Duodenal mucosa (tissue), 2 donors: ENCODE results near the gene CD84.
"Not testable (repeated sequence)": the region's sequence is repeated elsewhere in the genome, so short reads cannot be mapped to it uniquely, and the experiment has no call there.

Experiments
- H3K27ac ChIP-seq: one replicate; pipeline ENCODE4 v1.7.0; 2013; ENCODE audit warnings: low read depth, low read length
- H3K27me3 ChIP-seq, 2 donors: one replicate each; pipeline ENCODE4 v1.7.0; 2013; ENCODE audit warnings: low read length in 2 of 2, control low read depth in 1 of 2; ENCODE audit not compliant: insufficient read depth in 2 of 2, control insufficient read depth in 1 of 2
- H3K36me3 ChIP-seq, 2 donors: one replicate each; pipeline ENCODE4 v1.7.0; 2013; ENCODE audit warnings: low read length in 2 of 2, control low read depth in 1 of 2; ENCODE audit not compliant: insufficient read depth in 2 of 2, control insufficient read depth in 1 of 2
- H3K4me1 ChIP-seq, 2 donors: one replicate each; pipeline ENCODE4 v1.7.0; 2013; ENCODE audit warnings: low read length in 2 of 2, control low read depth in 1 of 2; ENCODE audit not compliant: insufficient read depth in 2 of 2, control insufficient read depth in 1 of 2
- H3K4me3 ChIP-seq, 2 donors: one replicate each; pipeline ENCODE4 v1.7.0; 2013; ENCODE audit warnings: low read length in 2 of 2, low read depth in 1 of 2
- H3K9ac ChIP-seq, 2 donors: one replicate each; pipeline ENCODE4 v1.7.0; 2013; ENCODE audit warnings: low read length in 2 of 2, low read depth in 1 of 2
- H3K9me3 ChIP-seq, 2 donors: one replicate each; pipeline ENCODE4 v1.7.0; 2013; ENCODE audit warnings: low read length in 2 of 2, control low read depth in 1 of 2; ENCODE audit not compliant: control insufficient read depth in 1 of 2

The CD84 gene

GRCh38 chr1:160560806-160561205 is 18.5 kb downstream of the CD84 start:
- Histone ChIP-seq H3K9ac (no peak overlapping the region), H3K27ac (no peak overlapping the region), H3K36me3 (no peaks in the 10 kb centered on the region), H3K27me3 (no peaks in the 10 kb centered on the region), H3K9me3 (peaks cover 0 to 6% of the 10 kb centered on the region in 2 donors), H3K4me3 (no peak overlapping the region), H3K4me1 (peaks cover 0 to 5% of the 10 kb centered on the region in 2 donors)

- Histone ChIP-seq H3K36me3 (no peaks in the 10 kb centered on the region), H3K27me3 (no peaks in the 10 kb centered on the region), H3K4me3 (no peak overlapping the region), H3K4me1 (peaks cover 0 to 5% of the 10 kb centered on the region in 2 donors), H3K9ac (no peak overlapping the region), H3K9me3 (peaks cover 0 to 6% of the 10 kb centered on the region in 2 donors), H3K27ac (no peak overlapping the region)
These were observed 19.1 kb downstream of the CD84 start for GRCh38 chr1:160560045-160560705.

GRCh38 chr1:160559437-160559836 is 19.9 kb downstream of the CD84 start:
- H3K27ac ChIP-seq, H3K9ac ChIP-seq, H3K4me1 ChIP-seq, H3K4me3 ChIP-seq, H3K9me3 ChIP-seq, H3K36me3 ChIP-seq, H3K27me3 ChIP-seq: not testable (repeated sequence)

- Histone ChIP-seq H3K27ac (no peak overlapping the region), H3K4me3 (no peak overlapping the region), H3K27me3 (no peaks in the 10 kb centered on the region), H3K9ac (no peak overlapping the region), H3K36me3 (no peaks in the 10 kb centered on the region), H3K9me3 (peaks cover 0 to 6% of the 10 kb centered on the region in 2 donors), H3K4me1 (no peaks in the 10 kb centered on the region)
These were observed 20.5 kb downstream of the CD84 start for GRCh38 chr1:160558660-160559380.

GRCh38 chr1:160553778-160554177 is 25.5 kb downstream of the CD84 start:
- Histone ChIP-seq H3K27me3 (no peaks in the 10 kb centered on the region), H3K4me1 (no peaks in the 10 kb centered on the region), H3K9me3 (no peaks in the 10 kb centered on the region), H3K27ac (no peak overlapping the region), H3K4me3 (no peak overlapping the region), H3K36me3 (peaks cover 0 to 11% of the 10 kb centered on the region in 2 donors), H3K9ac (no peak overlapping the region)

GRCh38 chr1:160552425-160552824 is 26.9 kb downstream of the CD84 start:
- H3K9me3 ChIP-seq = no peaks in the 10 kb centered on the region
- no peaks in the 10 kb centered on the region for H3K27me3 ChIP-seq
- H3K27ac ChIP-seq = no peak overlapping the region
- H3K4me1 ChIP-seq = no peaks in the 10 kb centered on the region
- no peak overlapping the region for H3K9ac ChIP-seq
- H3K4me3 ChIP-seq = no peak overlapping the region
- peaks cover 0 to 11% of the 10 kb centered on the region in 2 donors for H3K36me3 ChIP-seq

GRCh38 chr1:160550572-160551034 is 28.7 kb downstream of the CD84 start:
- Histone ChIP-seq H3K4me1 (no peaks in the 10 kb centered on the region), H3K27ac (no peak overlapping the region), H3K27me3 (no peaks in the 10 kb centered on the region), H3K9ac (no peak overlapping the region), H3K9me3 (no peaks in the 10 kb centered on the region), H3K36me3 (peaks cover 0 to 11% of the 10 kb centered on the region in 2 donors), H3K4me3 (no peak overlapping the region)

- no peak overlapping the region for H3K27ac ChIP-seq
- H3K36me3 ChIP-seq = peaks cover 0 to 11% of the 10 kb centered on the region in 2 donors
- H3K9ac ChIP-seq = no peak overlapping the region
- no peaks in the 10 kb centered on the region for H3K4me1 ChIP-seq
- H3K27me3 ChIP-seq = no peaks in the 10 kb centered on the region
- no peak overlapping the region for H3K4me3 ChIP-seq
- no peaks in the 10 kb centered on the region for H3K9me3 ChIP-seq
These were observed 29.7 kb downstream of the CD84 start for GRCh38 chr1:160549665-160550006.

GRCh38 chr1:160548960-160549664 is 30.2 kb downstream of the CD84 start:
- H3K27ac ChIP-seq = no peak overlapping the region
- peaks cover 0 to 11% of the 10 kb centered on the region in 2 donors for H3K36me3 ChIP-seq
- H3K27me3 ChIP-seq = no peaks in the 10 kb centered on the region
- H3K9me3 ChIP-seq = no peaks in the 10 kb centered on the region
- H3K9ac ChIP-seq = peak overlapping the region in 1 of 2 donors; percentile 4
- no peak overlapping the region for H3K4me3 ChIP-seq
- no peaks in the 10 kb centered on the region for H3K4me1 ChIP-seq

GRCh38 chr1:160548183-160548582 is 31.1 kb downstream of the CD84 start:
- Histone ChIP-seq H3K27me3 (no peaks in the 10 kb centered on the region), H3K4me1 (peaks cover 0 to under 1% of the 10 kb centered on the region in 2 donors), H3K9ac (no peak overlapping the region), H3K27ac (no peak overlapping the region), H3K36me3 (peaks cover 0 to 9% of the 10 kb centered on the region in 2 donors), H3K9me3 (no peaks in the 10 kb centered on the region), H3K4me3 (no peak overlapping the region)
